Activated CD4-positive, alpha-beta memory T cell treated with anti-CD3 and anti-CD28 coated beads, Interleukin-2, amount 10 ng/mL, durations not matched to agents 7 days and 5 days (primary cell): Measurements from ENCODE around the gene ATP8B2. TPM values are rescaled to one million over a fixed set of nuclear protein-coding genes. Genes with fewer than 3 reads are reported as not detected.

Experiments
- CTCF ChIA-PET: fragments of 350-600 bp; sonication (Branson Sonifier 250); formaldehyde crosslinking; loops from one replicate; lab custom pipeline; 2021; ENCODE audit warnings: antibody characterized with exemption, inconsistent platforms; lab: Charles Lee
- POLR2A ChIA-PET: fragments of 350-600 bp; sonication (Branson Sonifier 250); formaldehyde crosslinking; loops from one replicate; lab custom pipeline; 2021; ENCODE audit warnings: antibody characterized with exemption; lab: Charles Lee
- DNase-seq: peaks from one replicate; pipeline ENCODE4 v3.0.0-alpha.2; 2020
- H3K27ac Mint-ChIP-seq: one replicate; pipeline ENCODE4 v1.8.0; 2021; ENCODE audit warnings: mild to moderate bottlenecking, mixed read lengths
- H3K27me3 Mint-ChIP-seq: one replicate; pipeline ENCODE4 v1.8.0; 2021; ENCODE audit warnings: mixed read lengths
- H3K36me3 Mint-ChIP-seq: one replicate; pipeline ENCODE4 v1.8.0; 2021; ENCODE audit warnings: low read depth, mixed read lengths
- H3K4me1 Mint-ChIP-seq: one replicate; pipeline ENCODE4 v1.8.0; 2021; ENCODE audit warnings: mixed read lengths
- H3K4me3 Mint-ChIP-seq: one replicate; pipeline ENCODE4 v1.8.0; 2021; ENCODE audit warnings: mild to moderate bottlenecking, mixed read lengths
- H3K9me3 Mint-ChIP-seq: one replicate; pipeline ENCODE4 v1.8.0; 2021; ENCODE audit warnings: mixed read lengths
- total RNA-seq, 2 experiments: library from RNA; stranded (reverse); gene quantifications; one replicate each; pipeline ENCODE4 v1.2.3, GENCODE V29; 2021

ATP8B2 gene
- total RNA-seq, 2 experiments from 2014 or later: 142 to 149 TPM

- H3K4me1 Mint-ChIP-seq: peaks cover 70% of the 10 kb centered on the region
- ChIA-PET CTCF (interaction anchor here (0.6 to 7.1 kb wide), 11 partner anchors 8 to 219 kb away, joined by 3 to 197 read pairs (median 5); no protein-coding TSS in a partner anchor), POLR2A (interaction anchor here (0.7 to 5.2 kb wide), 16 partner anchors 8 to 608 kb away, joined by 3 to 71 read pairs (median 5); partner anchors contain the start of genes GATAD2B, HAX1, PMVK and UBAP2L)
- peak overlapping the region; percentile 89 for H3K27ac Mint-ChIP-seq
- H3K4me3 Mint-ChIP-seq: peak overlapping the region; percentile 77
- no peaks in the 10 kb centered on the region for H3K9me3 Mint-ChIP-seq
- H3K27me3 Mint-ChIP-seq: peaks cover 8% of the 10 kb centered on the region
- peak; percentile 44 for DNase-seq
- H3K36me3 Mint-ChIP-seq: peaks cover 36% of the 10 kb centered on the region
Observed at GRCh38 chr1:154327466-154328317, 2.4 kb downstream of the ATP8B2 start.

GRCh38 chr1:154328318-154329151 lies 3.2 kb downstream of the ATP8B2 start:
- Mint-ChIP-seq H3K4me3 (peak overlapping the region; percentile 77), H3K27ac (peak overlapping the region; percentile 89), H3K9me3 (no peaks in the 10 kb centered on the region), H3K27me3 (peaks cover 5% of the 10 kb centered on the region), H3K4me1 (peaks cover 75% of the 10 kb centered on the region), H3K36me3 (peaks cover 43% of the 10 kb centered on the region)
- ChIA-PET CTCF (interaction anchor here (0.6 to 7.1 kb wide), 10 partner anchors 7 to 218 kb away, joined by 3 to 197 read pairs (median 5); no protein-coding TSS in a partner anchor), POLR2A (interaction anchor here (0.6 to 5.2 kb wide), 13 partner anchors 7 to 845 kb away, joined by 3 to 71 read pairs (median 4); partner anchors contain the start of genes GATAD2B, HAX1, PMVK and TRIM46)
- peak; percentile 89 for DNase-seq

- H3K27me3 Mint-ChIP-seq: peaks cover under 1% of the 10 kb centered on the region
- H3K36me3 Mint-ChIP-seq: peaks cover 47% of the 10 kb centered on the region
Observed at GRCh38 chr1:154329152-154329521, 3.8 kb downstream of the ATP8B2 start.

DNA sequence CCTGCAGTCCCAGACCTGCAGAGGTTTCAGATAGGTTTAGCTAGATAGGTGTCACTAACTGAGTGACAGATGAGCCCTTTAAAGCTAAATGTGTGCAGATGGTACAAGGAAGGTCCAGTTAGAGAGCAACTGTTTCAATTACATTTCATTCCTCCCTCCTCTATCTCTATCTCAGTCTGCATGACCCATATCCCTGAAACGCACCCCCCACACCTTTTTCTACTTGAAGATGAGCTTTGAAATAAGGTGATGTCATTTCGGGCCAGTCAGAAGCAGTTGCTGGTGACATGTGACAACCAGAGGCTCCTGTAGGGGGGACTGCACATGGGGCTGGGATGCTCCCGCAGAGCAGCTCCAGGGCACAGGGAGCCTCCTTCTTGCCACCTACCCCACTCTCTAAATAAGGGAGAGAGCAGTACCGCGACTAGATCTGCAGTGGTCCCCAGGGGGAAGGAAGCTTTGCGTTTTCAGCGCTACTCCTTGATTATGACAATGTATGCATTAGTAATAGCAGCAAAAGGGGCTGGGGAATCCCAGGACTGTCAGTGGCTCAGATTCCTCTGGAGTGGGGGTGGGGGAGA lies 4.3 kb downstream of the ATP8B2 start:
- no peak for DNase-seq
- H3K36me3 Mint-ChIP-seq: peaks cover 52% of the 10 kb centered on the region
- no peaks in the 10 kb centered on the region for H3K27me3 Mint-ChIP-seq
- ChIA-PET POLR2A (interaction anchor here (1.3 to 5.2 kb wide), 4 partner anchors 12 to 844 kb away, joined by 3 to 34 read pairs (median 20); partner anchors contain the start of genes HAX1 and TRIM46), CTCF (interaction anchor here (0.8 to 2.7 kb wide), 5 partner anchors 15 to 136 kb away, joined by 3 to 12 read pairs (median 5); no protein-coding TSS in a partner anchor)
- H3K27ac Mint-ChIP-seq: peak overlapping the region; percentile 65
- peaks cover 78% of the 10 kb centered on the region for H3K4me1 Mint-ChIP-seq
- H3K9me3 Mint-ChIP-seq: no peaks in the 10 kb centered on the region
- H3K4me3 Mint-ChIP-seq: peak overlapping the region; percentile 74

More at GRCh38 chr1:154329152-154329521, 3.8 kb downstream of the ATP8B2 start:
- ChIA-PET CTCF (interaction anchor here (0.8 to 7.1 kb wide), 6 partner anchors 6 to 137 kb away, joined by 3 to 197 read pairs (median 6); no protein-coding TSS in a partner anchor), POLR2A (interaction anchor here (0.6 to 5.2 kb wide), 5 partner anchors 13 to 845 kb away, joined by 3 to 34 read pairs (median 9); partner anchors contain the start of genes HAX1 and TRIM46)
- Mint-ChIP-seq H3K27ac (peak overlapping the region; percentile 65), H3K9me3 (no peaks in the 10 kb centered on the region), H3K4me3 (peak overlapping the region; percentile 74), H3K4me1 (peaks cover 78% of the 10 kb centered on the region)
- DNase-seq: no peak

DNA sequence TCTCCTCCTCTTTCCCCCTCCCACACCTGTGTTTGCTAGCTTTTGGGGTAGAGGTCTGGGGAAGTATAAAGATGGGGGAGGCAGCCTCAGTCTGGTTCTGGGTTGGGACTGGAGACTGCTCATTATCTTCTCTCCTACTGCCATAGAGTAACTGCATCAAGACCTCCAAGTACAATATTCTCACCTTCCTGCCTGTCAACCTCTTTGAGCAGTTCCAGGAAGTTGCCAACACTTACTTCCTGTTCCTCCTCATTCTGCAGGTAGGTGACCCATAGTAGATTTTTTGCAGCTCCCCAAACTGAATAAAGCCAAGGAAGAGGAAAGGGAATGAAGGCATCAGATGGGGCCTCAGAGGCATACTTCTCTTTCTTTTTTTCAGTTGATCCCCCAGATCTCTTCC lies 5.3 kb downstream of the ATP8B2 start:
- DNase-seq: no peak
- H3K4me1 Mint-ChIP-seq: peaks cover 88% of the 10 kb centered on the region
- peak overlapping the region; percentile 65 for H3K27ac Mint-ChIP-seq
- H3K9me3 Mint-ChIP-seq: no peaks in the 10 kb centered on the region
- H3K27me3 Mint-ChIP-seq: no peaks in the 10 kb centered on the region
- peak overlapping the region; percentile 74 for H3K4me3 Mint-ChIP-seq
- CTCF ChIA-PET: no interaction called here
- peaks cover 62% of the 10 kb centered on the region for H3K36me3 Mint-ChIP-seq
- POLR2A ChIA-PET: interaction anchor here (1.8 to 5.2 kb wide), 3 partner anchors 11 to 58 kb away, joined by 9 to 34 read pairs (median 31); partner anchors contain the start of gene HAX1

DNA sequence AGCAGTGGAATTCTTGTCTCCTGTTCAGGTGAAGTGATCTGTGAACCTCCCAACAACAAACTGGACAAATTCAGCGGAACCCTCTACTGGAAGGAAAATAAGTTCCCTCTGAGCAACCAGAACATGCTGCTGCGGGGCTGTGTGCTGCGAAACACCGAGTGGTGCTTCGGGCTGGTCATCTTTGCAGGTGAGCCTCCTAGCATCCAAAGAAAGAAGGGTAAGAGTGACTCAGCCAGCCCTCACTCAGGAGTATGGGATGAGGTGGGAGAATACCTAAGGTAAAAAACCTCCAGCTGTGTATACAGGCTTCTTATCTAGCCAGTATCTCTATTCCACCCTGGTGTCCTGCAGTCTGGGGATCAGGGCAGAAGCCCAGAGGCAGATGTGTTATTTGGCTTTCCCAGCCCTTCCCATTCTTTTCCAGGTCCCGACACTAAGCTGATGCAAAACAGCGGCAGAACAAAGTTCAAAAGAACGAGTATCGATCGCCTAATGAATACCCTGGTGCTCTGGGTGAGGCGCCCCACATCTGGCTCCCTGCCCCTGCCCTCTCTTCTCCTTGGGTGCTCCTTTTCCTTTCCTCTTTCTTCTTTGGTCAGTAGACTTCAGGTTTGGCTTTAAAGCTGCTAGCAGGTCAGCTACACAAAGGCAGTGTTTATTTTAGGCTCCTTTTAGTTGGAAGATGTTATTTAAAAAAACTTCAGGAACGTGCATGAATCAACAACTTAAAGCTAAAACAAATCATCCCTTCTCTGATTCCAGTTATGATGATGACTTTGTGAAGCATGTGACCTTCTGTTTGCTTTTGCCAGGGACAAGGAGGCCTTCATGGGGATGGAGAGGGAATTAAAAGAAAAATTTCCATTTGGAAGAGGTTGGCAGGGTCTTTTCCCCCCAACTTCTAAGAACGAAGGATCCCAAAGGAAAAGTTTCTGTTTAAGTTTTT lies 9.0 kb downstream of the ATP8B2 start:
- no peak for DNase-seq
- CTCF ChIA-PET: interaction anchor here (0.5 to 6.6 kb wide), 61 partner anchors 9 to 940 kb away, joined by 3 to 197 read pairs (median 4); partner anchors contain the start of genes AQP10, ATP8B2, HAX1 and SLC39A1
- H3K4me3 Mint-ChIP-seq: no peak overlapping the region
- H3K9me3 Mint-ChIP-seq: no peaks in the 10 kb centered on the region
- POLR2A ChIA-PET: interaction anchor here (0.8 to 5.0 kb wide), 15 partner anchors 8 to 1948 kb away, joined by 3 to 71 read pairs (median 4); partner anchors contain the start of genes ATP8B2, HAX1, SMG5 and UBAP2L
- peaks cover 89% of the 10 kb centered on the region for H3K4me1 Mint-ChIP-seq
- H3K27ac Mint-ChIP-seq: peak overlapping the region; percentile 81
- peaks cover 82% of the 10 kb centered on the region for H3K36me3 Mint-ChIP-seq
- no peaks in the 10 kb centered on the region for H3K27me3 Mint-ChIP-seq

GRCh38 chr1:154335025-154335714 lies 9.8 kb downstream of the ATP8B2 start:
- Mint-ChIP-seq H3K36me3 (peaks cover 83% of the 10 kb centered on the region), H3K27me3 (no peaks in the 10 kb centered on the region), H3K4me3 (peak overlapping the region; percentile 43), H3K27ac (peak overlapping the region; percentile 81), H3K4me1 (peaks cover 89% of the 10 kb centered on the region), H3K9me3 (no peaks in the 10 kb centered on the region)
- CTCF ChIA-PET: interaction anchor here (0.5 to 6.6 kb wide), 63 partner anchors 10 to 939 kb away, joined by 3 to 197 read pairs (median 4); partner anchors contain the start of genes AQP10, ATP8B2, HAX1 and SLC39A1
- peak; percentile 93 for DNase-seq
- POLR2A ChIA-PET: interaction anchor here (0.6 to 5.0 kb wide), 16 partner anchors 9 to 1947 kb away, joined by 3 to 71 read pairs (median 4); partner anchors contain the start of genes ATP8B2, HAX1, SMG5 and UBAP2L

DNA sequence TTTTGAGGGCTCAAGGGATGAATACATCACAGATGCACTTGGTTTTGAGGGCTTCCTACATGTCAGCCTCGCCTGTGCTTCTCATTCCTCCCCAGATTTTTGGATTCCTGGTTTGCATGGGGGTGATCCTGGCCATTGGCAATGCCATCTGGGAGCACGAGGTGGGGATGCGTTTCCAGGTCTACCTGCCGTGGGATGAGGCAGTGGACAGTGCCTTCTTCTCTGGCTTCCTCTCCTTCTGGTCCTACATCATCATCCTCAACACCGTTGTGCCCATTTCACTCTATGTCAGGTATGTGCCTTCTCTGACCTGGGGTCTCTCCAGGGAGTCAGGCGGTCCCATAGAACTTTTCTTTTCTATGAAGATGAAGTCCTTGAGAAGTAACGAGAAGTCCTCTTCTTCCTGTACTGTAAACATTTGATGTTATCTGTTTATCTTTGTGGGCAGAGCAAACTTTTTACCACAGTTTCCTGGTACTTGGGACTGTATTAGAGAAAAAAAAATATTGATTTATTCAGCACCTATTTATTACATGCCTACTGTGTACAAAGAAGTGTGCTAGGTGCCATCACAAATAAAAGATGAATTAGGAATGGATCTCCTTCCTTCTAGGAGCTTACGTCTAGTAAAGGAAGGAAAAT lies 12.0 kb downstream of the ATP8B2 start:
- Mint-ChIP-seq H3K9me3 (no peaks in the 10 kb centered on the region), H3K27me3 (no peaks in the 10 kb centered on the region), H3K27ac (peak overlapping the region; percentile 87), H3K4me3 (peak overlapping the region; percentile 66), H3K36me3 (peaks cover 84% of the 10 kb centered on the region), H3K4me1 (peaks cover 89% of the 10 kb centered on the region)
- POLR2A ChIA-PET: interaction anchor here (0.6 to 5.0 kb wide), 7 partner anchors 7 to 73 kb away, joined by 3 to 71 read pairs (median 4); partner anchors contain the start of gene ATP8B2
- no peak for DNase-seq
- CTCF ChIA-PET: interaction anchor here (0.6 to 6.6 kb wide), 9 partner anchors 10 to 137 kb away, joined by 3 to 197 read pairs (median 12); partner anchors contain the start of genes ATP8B2 and HAX1

DNA sequence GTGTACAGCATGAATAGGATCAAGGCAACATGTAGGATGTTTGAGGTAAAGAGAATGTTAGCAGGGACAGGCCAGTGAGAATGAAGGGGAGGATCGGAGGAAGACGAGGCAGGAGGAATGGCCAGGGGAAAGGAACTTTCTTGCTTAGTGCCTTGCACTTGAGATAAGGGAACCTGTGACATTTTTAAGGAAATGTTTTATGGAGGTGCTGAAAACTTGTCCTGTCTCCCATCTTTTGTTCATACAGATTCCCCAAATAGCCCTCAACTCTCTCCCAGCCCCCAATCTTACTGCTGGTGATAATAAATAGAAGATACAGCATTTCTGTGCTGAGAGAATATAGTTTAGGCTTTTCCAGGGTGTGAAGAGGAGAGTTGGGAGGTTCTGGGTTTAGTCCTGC lies 13.6 kb downstream of the ATP8B2 start:
- Mint-ChIP-seq H3K4me1 (peaks cover 94% of the 10 kb centered on the region), H3K27me3 (no peaks in the 10 kb centered on the region), H3K4me3 (no peak overlapping the region), H3K9me3 (no peaks in the 10 kb centered on the region), H3K27ac (peak overlapping the region; percentile 18), H3K36me3 (peaks cover 87% of the 10 kb centered on the region)
- ChIA-PET POLR2A (interaction anchor here (1.3 to 2.5 kb wide), 3 partner anchors 11 to 14 kb away, joined by 3 to 6 read pairs (median 4); no protein-coding TSS in a partner anchor), CTCF (interaction anchor here (0.6 to 6.6 kb wide), 2 partner anchors 13 to 48 kb away, joined by 3 to 197 read pairs; partner anchors contain the start of gene ATP8B2)
- DNase-seq: no peak
